Medulla oblongata (tissue), 1 donor: ENCODE results near the gene RBFA.

Experiments
- DNase-seq: peaks from one replicate; pipeline ENCODE4 v3.0.0-alpha.2; 2015; ENCODE audit errors: extremely low spot score

The RBFA gene

GRCh38 chr18:80074697-80075096 is 40.5 kb downstream of the RBFA start:
- DNase-seq, result no peak

- DNase-seq, result no peak
These were observed 41.7 kb downstream of the RBFA start for GRCh38 chr18:80075940-80076339.

DNA sequence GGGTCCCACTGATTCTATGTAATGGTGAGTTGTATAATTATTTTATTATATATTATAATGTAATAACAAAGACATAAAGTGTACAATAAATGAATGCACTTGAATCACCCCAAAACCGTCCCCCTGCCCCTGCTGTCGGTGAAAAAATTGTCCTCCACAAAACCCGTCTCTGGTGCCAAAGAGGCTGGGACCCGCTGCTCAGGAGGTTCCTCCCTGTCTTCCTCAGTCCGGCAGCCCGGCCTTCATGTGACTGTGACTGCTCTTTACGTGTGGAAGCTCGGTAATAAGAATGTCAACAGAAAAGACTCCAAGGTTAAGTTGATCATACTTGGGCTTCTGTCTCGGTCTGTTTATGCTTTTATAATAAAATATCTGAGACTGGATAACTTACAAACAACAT is 42.1 kb downstream of the RBFA start:
- DNase-seq, result no peak

- DNase-seq, result no peak
These were observed 43.6 kb downstream of the RBFA start for GRCh38 chr18:80077873-80078272.
